H9 (cell line): ENCODE results near the gene CACNA1G. TPM values are rescaled to one million over a fixed set of nuclear protein-coding genes. Genes with fewer than 3 reads are reported as not detected.

Experiments used
- DNase-seq: peaks from one replicate; pipeline ENCODE4 v3.0.0-alpha.2; 2017
- H2AFZ ChIP-seq: one replicate; pipeline ENCODE4 v1.6.1; 2013; ENCODE audit warnings: mild to moderate bottlenecking, low read length, control low read depth, moderate library complexity
- H2AK5ac ChIP-seq: 2 replicates; pipeline ENCODE4 v1.6.1; 2013; ENCODE audit warnings: low read length, control low read depth, mixed read lengths; ENCODE audit not compliant: insufficient read length
- H2BK120ac ChIP-seq: one replicate; pipeline ENCODE4 v1.6.1; 2013; ENCODE audit warnings: low read depth, mild to moderate bottlenecking, low read length, control low read depth, inconsistent platforms; ENCODE audit not compliant: poor library complexity, severe bottlenecking
- H2BK12ac ChIP-seq: 2 replicates; pipeline ENCODE4 v1.6.1; 2013; ENCODE audit warnings: low read length, control low read depth, mixed read lengths, low read depth; ENCODE audit not compliant: insufficient read length
- H2BK15ac ChIP-seq: 2 replicates; pipeline ENCODE4 v1.6.1; 2013; ENCODE audit warnings: low read depth, low read length, control low read depth
- H2BK20ac ChIP-seq: one replicate; pipeline ENCODE4 v1.6.1; 2013; ENCODE audit warnings: low read depth, mild to moderate bottlenecking, low read length, control low read depth, inconsistent platforms; ENCODE audit not compliant: poor library complexity, severe bottlenecking
- H2BK5ac ChIP-seq: 2 replicates; pipeline ENCODE4 v1.6.1; 2013; ENCODE audit warnings: low read length, control low read depth, mixed read lengths; ENCODE audit not compliant: insufficient read length
- H3K14ac ChIP-seq: 2 replicates; pipeline ENCODE4 v1.6.1; 2013; ENCODE audit warnings: low read length, control low read depth; ENCODE audit not compliant: insufficient read depth
- H3K18ac ChIP-seq: 2 replicates; pipeline ENCODE4 v1.6.1; 2013; ENCODE audit warnings: low read depth, mild to moderate bottlenecking, mixed read lengths, low read length, control low read depth; ENCODE audit not compliant: insufficient read length
- H3K23ac ChIP-seq: 2 replicates; pipeline ENCODE4 v1.6.1; 2013; ENCODE audit warnings: low read length, control low read depth, mixed read lengths, low read depth; ENCODE audit not compliant: insufficient read length
- H3K23me2 ChIP-seq: 2 replicates; pipeline ENCODE4 v1.6.1; 2013; ENCODE audit warnings: low read depth, mild to moderate bottlenecking, mixed read lengths, low read length, control low read depth; ENCODE audit not compliant: insufficient read length, poor library complexity, severe bottlenecking
- H3K27ac ChIP-seq: 2 replicates; pipeline ENCODE4 v1.5.1; 2013; ENCODE audit warnings: low read length, control low read depth, mixed read lengths, low read depth; ENCODE audit not compliant: insufficient read length
- H3K27me3 ChIP-seq: 2 replicates; pipeline ENCODE4 v1.6.1; 2013; ENCODE audit warnings: low read length, control low read depth, inconsistent platforms; ENCODE audit not compliant: insufficient read depth
- H3K4ac ChIP-seq: 2 replicates; pipeline ENCODE4 v1.6.1; 2013; ENCODE audit warnings: low read depth, mild to moderate bottlenecking, control low read depth, inconsistent platforms, low read length, moderate library complexity
- H3K4me1 ChIP-seq: 2 replicates; pipeline ENCODE4 v1.6.1; 2013; ENCODE audit warnings: low read length, control low read depth, inconsistent platforms; ENCODE audit not compliant: insufficient read depth
- H3K4me2 ChIP-seq: 2 replicates; pipeline ENCODE4 v1.6.1; 2013; ENCODE audit warnings: low read length, control low read depth, mixed read lengths; ENCODE audit not compliant: insufficient read length, insufficient read depth
- H3K56ac ChIP-seq: 2 replicates; pipeline ENCODE4 v1.6.1; 2013; ENCODE audit warnings: low read depth, mild to moderate bottlenecking, mixed read lengths, low read length, control low read depth; ENCODE audit not compliant: insufficient read length
- H3K79me1 ChIP-seq: 2 replicates; pipeline ENCODE4 v1.6.1; 2013; ENCODE audit warnings: low read depth, mild to moderate bottlenecking, moderate library complexity, low read length, control low read depth, inconsistent platforms; ENCODE audit not compliant: insufficient read depth, poor library complexity, severe bottlenecking
- H3K79me2 ChIP-seq: 2 replicates; pipeline ENCODE4 v1.6.1; 2013; ENCODE audit warnings: low read length, control low read depth, inconsistent platforms; ENCODE audit not compliant: insufficient read depth
- H3K9ac ChIP-seq: 2 replicates; pipeline ENCODE4 v1.6.1; 2013; ENCODE audit warnings: low read length, control low read depth, mixed read lengths; ENCODE audit not compliant: insufficient read length; ENCODE audit errors: extremely low read depth
- H3K9me3 ChIP-seq: one replicate; pipeline ENCODE4 v1.6.1; 2013; ENCODE audit warnings: low read depth, low read length, inconsistent platforms; ENCODE audit not compliant: control insufficient read depth
- H3T11ph ChIP-seq: one replicate; pipeline ENCODE4 v1.6.1; 2013; ENCODE audit warnings: mild to moderate bottlenecking, low read length, control low read depth, inconsistent platforms
- H4K20me1 ChIP-seq: one replicate; pipeline ENCODE4 v1.6.1; 2013; ENCODE audit not compliant: control insufficient read depth, insufficient read length, insufficient read depth
- H4K5ac ChIP-seq: 2 replicates; pipeline ENCODE4 v1.6.1; 2013; ENCODE audit warnings: low read depth, mild to moderate bottlenecking, mixed read lengths, low read length, control low read depth; ENCODE audit not compliant: insufficient read length
- H4K8ac ChIP-seq: replicated peaks from 2 replicates; pipeline ENCODE4 v1.6.1; 2013; ENCODE audit warnings: low read length, control low read depth, mixed read lengths, low read depth; ENCODE audit not compliant: insufficient read length
- H4K91ac ChIP-seq: 2 replicates; pipeline ENCODE4 v1.6.1; 2013; ENCODE audit warnings: low read depth, mild to moderate bottlenecking, moderate library complexity, mixed read lengths, low read length, control low read depth; ENCODE audit not compliant: insufficient read length
- H3K27ac Mint-ChIP-seq, 3 experiments: 2 replicates in 2 of 3; 3 replicates in 1 of 3; pipeline ENCODE4 v1.8.0; 2020 to 2021; ENCODE audit warnings: mixed read lengths in 3 of 3, mild to moderate bottlenecking in 1 of 3, moderate library complexity in 1 of 3
- H3K27me3 Mint-ChIP-seq: 2 replicates; pipeline ENCODE4 v1.8.0; 2021; ENCODE audit warnings: low read depth, mild to moderate bottlenecking, moderate library complexity, mixed read lengths
- H3K36me3 Mint-ChIP-seq, 3 experiments: 2 replicates in 2 of 3; 3 replicates in 1 of 3; pipeline ENCODE4 v1.8.0; 2020 to 2021; ENCODE audit warnings: low read depth in 3 of 3, mixed read lengths in 3 of 3; ENCODE audit not compliant: insufficient read depth in 1 of 3
- H3K4me1 Mint-ChIP-seq, 2 experiments: 2 replicates each; pipeline ENCODE4 v1.8.0; 2020; ENCODE audit warnings: mixed read lengths in 2 of 2
- H3K4me3 Mint-ChIP-seq, 2 experiments: 2 replicates in 1 of 2; 3 replicates in 1 of 2; pipeline ENCODE4 v1.8.0; 2020 to 2021; ENCODE audit warnings: mild to moderate bottlenecking in 2 of 2, mixed read lengths in 2 of 2, moderate library complexity in 1 of 2
- H3K9me3 Mint-ChIP-seq, 2 experiments: 2 replicates in 1 of 2; 3 replicates in 1 of 2; pipeline ENCODE4 v1.8.0; 2020; ENCODE audit warnings: mild to moderate bottlenecking in 2 of 2, mixed read lengths in 2 of 2, moderate library complexity in 1 of 2
- WGBS: extraction: QIAGEN DNeasy Blood & Tissue Kit; methylation state at CpG from one replicate; pipeline ENCODE4 v1.1.7; 2013; ENCODE audit warnings: missing lambda C conversion rate, low lambda C conversion rate, mixed read lengths; ENCODE audit not compliant: insufficient read length; ENCODE audit errors: extremely low coverage; 5-methylcytosine and 5-hydroxymethylcytosine counted together
- total RNA-seq: library from RNA; stranded (reverse); gene quantifications from 2 replicates; pipeline ENCODE4 v1.2.1, GENCODE V29; 2021
- TF ChIP-seq, protein P1 (sequence below): fragments of 200-600 bp; sonication (generic); conservative IDR thresholded peaks from 3 replicates; pipeline ENCODE4 v1.8.0; 2021; ENCODE audit warnings: antibody characterized with exemption, mild to moderate bottlenecking

Gene CACNA1G
- total RNA-seq, 1 experiment from 2014 or later = 1.5 TPM

DNA sequence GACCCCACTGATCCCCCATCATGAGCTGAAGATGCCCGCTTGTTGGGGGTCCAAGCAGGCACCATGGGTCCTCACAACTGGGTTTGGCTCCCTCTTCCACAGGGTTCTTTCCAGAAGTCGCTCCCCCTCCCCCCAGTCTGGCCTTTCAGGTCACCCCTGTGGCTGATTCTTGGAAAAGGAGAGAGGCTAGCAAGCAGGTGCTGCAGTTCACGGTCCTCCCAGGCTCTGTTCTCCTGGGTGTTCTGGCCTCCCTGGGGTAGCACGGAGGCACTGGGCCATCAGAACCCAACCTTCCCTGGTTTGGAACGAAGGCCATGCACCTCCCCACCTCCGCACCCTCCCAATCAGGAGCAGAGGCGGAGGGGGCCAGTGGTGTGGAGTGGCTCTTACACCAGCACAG, 18.9 kb downstream of the CACNA1G start:
- Histone ChIP-seq H3K56ac (no peak overlapping the region), H3K79me1 (no peaks in the 10 kb centered on the region), H4K20me1 (peaks cover 2% of the 10 kb centered on the region), H3K4me2 (no peak overlapping the region), H3K79me2 (no peaks in the 10 kb centered on the region), H3K27me3 (no peaks in the 10 kb centered on the region; the same call in 1 of the 2 replicates), H2BK5ac (no peak overlapping the region), H3K4ac (no peak overlapping the region), H2BK20ac (no peak overlapping the region), H3K18ac (no peak overlapping the region), H3K9ac (no peak overlapping the region), H4K91ac (no peak overlapping the region), H2BK120ac (no peak overlapping the region), H3K27ac (no peak overlapping the region), H2BK15ac (no peak overlapping the region), H3K23me2 (no peaks in the 10 kb centered on the region), H3T11ph (no peak overlapping the region), H2AFZ (no peak overlapping the region), H3K23ac (no peak overlapping the region), H3K14ac (no peak overlapping the region; the same call in 1 of the 2 replicates), H3K4me1 (no peaks in the 10 kb centered on the region; the same call in 1 of the 2 replicates), H2AK5ac (no peak overlapping the region), H3K9me3 (no peaks in the 10 kb centered on the region), H4K5ac (no peak overlapping the region), H2BK12ac (no peak overlapping the region), H4K8ac (no peak overlapping the region)
- no peaks in the 10 kb centered on the region for H3K9me3 Mint-ChIP-seq
- no CpG with 5 or more reads among the region's 7 CpGs for WGBS
- no peak overlapping the region for H3K27ac Mint-ChIP-seq
- peaks cover 23 to 40% of the 10 kb centered on the region in 2 experiments for H3K4me1 Mint-ChIP-seq
- TF ChIP-seq, protein P1, sequence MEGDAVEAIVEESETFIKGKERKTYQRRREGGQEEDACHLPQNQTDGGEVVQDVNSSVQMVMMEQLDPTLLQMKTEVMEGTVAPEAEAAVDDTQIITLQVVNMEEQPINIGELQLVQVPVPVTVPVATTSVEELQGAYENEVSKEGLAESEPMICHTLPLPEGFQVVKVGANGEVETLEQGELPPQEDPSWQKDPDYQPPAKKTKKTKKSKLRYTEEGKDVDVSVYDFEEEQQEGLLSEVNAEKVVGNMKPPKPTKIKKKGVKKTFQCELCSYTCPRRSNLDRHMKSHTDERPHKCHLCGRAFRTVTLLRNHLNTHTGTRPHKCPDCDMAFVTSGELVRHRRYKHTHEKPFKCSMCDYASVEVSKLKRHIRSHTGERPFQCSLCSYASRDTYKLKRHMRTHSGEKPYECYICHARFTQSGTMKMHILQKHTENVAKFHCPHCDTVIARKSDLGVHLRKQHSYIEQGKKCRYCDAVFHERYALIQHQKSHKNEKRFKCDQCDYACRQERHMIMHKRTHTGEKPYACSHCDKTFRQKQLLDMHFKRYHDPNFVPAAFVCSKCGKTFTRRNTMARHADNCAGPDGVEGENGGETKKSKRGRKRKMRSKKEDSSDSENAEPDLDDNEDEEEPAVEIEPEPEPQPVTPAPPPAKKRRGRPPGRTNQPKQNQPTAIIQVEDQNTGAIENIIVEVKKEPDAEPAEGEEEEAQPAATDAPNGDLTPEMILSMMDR = no peak
- DNase-seq = no peak
- H3K27me3 Mint-ChIP-seq = peaks cover 21% of the 10 kb centered on the region
- no peak overlapping the region for H3K4me3 Mint-ChIP-seq
- H3K36me3 Mint-ChIP-seq = peaks cover 0 to 4% (median 0%) of the 10 kb centered on the region in 3 experiments; a peak in 3 of 7 replicates
